ENCODE data around the gene REEP5.
"Not testable (repeated sequence)": the region's sequence is repeated elsewhere in the genome, so short reads cannot be mapped to it uniquely, and the experiment has no call there.

The REEP5 gene

GRCh38 chr5:112865128-112865527, 56.9 kb downstream of the REEP5 start:
- no peak overlapping the region for H3K4me3 ChIP-seq (ENCODE audit: control insufficient read depth in 1 of 7, extremely low read depth in 1 of 7, insufficient read depth in 4 of 7, low read depth in 2 of 7, low read length in 6 of 7)

DNA sequence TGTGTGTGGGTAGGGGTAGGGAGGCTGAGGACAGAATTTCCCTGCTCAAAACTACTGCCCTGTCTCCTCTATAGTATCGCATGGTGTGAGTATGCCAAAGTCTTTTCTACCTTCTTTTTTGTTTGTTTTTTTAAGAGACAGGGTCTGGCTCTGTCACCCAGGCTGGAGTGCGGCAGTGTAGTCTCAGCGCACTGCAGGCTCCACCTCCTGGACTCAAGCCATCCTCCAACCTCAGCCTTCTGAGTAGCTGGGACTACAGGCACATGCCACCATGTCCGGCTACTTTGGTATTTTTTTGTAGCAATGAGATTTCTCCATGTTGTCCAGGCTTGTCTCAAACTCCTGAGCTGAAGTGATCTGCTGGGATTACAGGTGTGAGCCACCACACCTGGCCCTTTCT, 58.5 kb downstream of the REEP5 start:
- CTCF ChIA-PET = interaction anchor here (0.7 kb wide), 1 partner anchor 15 kb away, joined by 3 read pairs; no protein-coding TSS in a partner anchor
- 100% methylated on average over 3 of the region's 4 CpGs for WGBS (ENCODE audit: insufficient coverage)
- Histone ChIP-seq H3K36me3 (ENCODE audit: control insufficient read depth in 4 of 4, insufficient read depth in 4 of 4, low read length in 3 of 4) (peaks cover 8 to 34% (median 22%) of the 10 kb centered on the region in 4 experiments), H3K27ac (ENCODE audit: insufficient read depth in 1 of 2, low read depth in 1 of 2, low read length in 2 of 2, poor library complexity in 1 of 2, severe bottlenecking in 2 of 2) (no peak overlapping the region), H3K9me3 (ENCODE audit: control extremely low read depth in 1 of 5, control insufficient read depth in 4 of 5, insufficient read depth in 2 of 5, low read depth in 1 of 5, low read length in 4 of 5) (no peaks in the 10 kb centered on the region), H3K4me1 (ENCODE audit: control extremely low read depth in 1 of 4, control insufficient read depth in 4 of 4, insufficient read depth in 4 of 4, low read length in 3 of 4) (peaks cover 0 to 26% (median 12%) of the 10 kb centered on the region in 4 experiments), H3K4me3 (ENCODE audit: control insufficient read depth in 1 of 7, extremely low read depth in 1 of 7, insufficient read depth in 4 of 7, low read depth in 2 of 7, low read length in 6 of 7) (no peak overlapping the region), H3K27me3 (replicated peaks in 2 of 5; ENCODE audit: control insufficient read depth in 4 of 5, insufficient read depth in 5 of 5, low read length in 4 of 5) (peaks cover 0 to 3% (median 0%) of the 10 kb centered on the region in 5 experiments)
- POLR2A ChIA-PET = no interaction called here
- no peak for DNase-seq

More at GRCh38 chr5:112865128-112865527, 56.9 kb downstream of the REEP5 start:
- H3K4me1 ChIP-seq (ENCODE audit: control extremely low read depth in 1 of 4, control insufficient read depth in 4 of 4, insufficient read depth in 4 of 4, low read length in 3 of 4) = peaks cover 0 to 26% (median 12%) of the 10 kb centered on the region in 4 experiments
- H3K27me3 ChIP-seq (replicated peaks in 2 of 5; ENCODE audit: control insufficient read depth in 4 of 5, insufficient read depth in 5 of 5, low read length in 4 of 5) = no peaks in the 10 kb centered on the region
- DNase-seq = no peak
- H3K9me3 ChIP-seq (ENCODE audit: control extremely low read depth in 1 of 5, control insufficient read depth in 4 of 5, insufficient read depth in 2 of 5, low read depth in 1 of 5, low read length in 4 of 5) = no peaks in the 10 kb centered on the region
- CTCF ChIA-PET = no interaction called here
- peaks cover 8 to 46% (median 35%) of the 10 kb centered on the region in 4 experiments for H3K36me3 ChIP-seq (ENCODE audit: control insufficient read depth in 4 of 4, insufficient read depth in 4 of 4, low read length in 3 of 4)
- WGBS (ENCODE audit: insufficient coverage) = 100% methylated on average over 3 of the region's 3 CpGs
- no peak overlapping the region for H3K27ac ChIP-seq (ENCODE audit: insufficient read depth in 1 of 2, low read depth in 1 of 2, low read length in 2 of 2, poor library complexity in 1 of 2, severe bottlenecking in 2 of 2)
- POLR2A ChIA-PET = interaction anchor here (0.7 kb wide), 1 partner anchor 111 kb away, joined by 3 read pairs; no protein-coding TSS in a partner anchor

DNA sequence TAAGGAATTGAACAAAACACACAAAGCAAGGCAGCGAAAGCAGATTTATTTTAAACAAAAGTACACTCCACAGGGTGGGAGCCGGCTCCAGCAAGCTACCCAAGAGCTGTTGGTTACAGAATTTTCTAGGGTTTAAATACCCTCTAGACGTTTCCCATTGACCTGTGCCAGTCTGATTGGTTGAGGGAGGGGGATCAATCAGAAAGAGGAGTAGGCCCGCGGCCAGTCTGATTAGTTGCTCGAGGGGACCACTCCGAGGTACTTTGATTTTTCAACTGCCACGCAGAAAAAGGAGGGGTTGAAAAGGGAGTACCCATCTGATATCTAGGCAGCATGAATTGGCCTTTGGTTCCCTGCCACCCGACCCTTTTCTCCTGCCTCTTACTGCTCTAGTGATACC, 59.9 kb downstream of the REEP5 start:
- WGBS (ENCODE audit: insufficient coverage) = 58% methylated on average over 3 of the region's 9 CpGs
- H3K9me3 ChIP-seq (ENCODE audit: control extremely low read depth in 1 of 5, control insufficient read depth in 4 of 5, insufficient read depth in 2 of 5, low read depth in 1 of 5, low read length in 4 of 5) = no peaks in the 10 kb centered on the region
- H3K27me3 ChIP-seq (replicated peaks in 2 of 5; ENCODE audit: control insufficient read depth in 4 of 5, insufficient read depth in 5 of 5, low read length in 4 of 5) = peaks cover 0 to 5% (median under 1%) of the 10 kb centered on the region in 5 experiments
- H3K4me1 ChIP-seq (ENCODE audit: control extremely low read depth in 1 of 4, control insufficient read depth in 4 of 4, insufficient read depth in 4 of 4, low read length in 3 of 4) = peaks cover 0 to 26% (median 12%) of the 10 kb centered on the region in 4 experiments
- POLR2A ChIA-PET = no interaction called here
- DNase-seq = no peak
- H3K36me3 ChIP-seq (ENCODE audit: control insufficient read depth in 4 of 4, insufficient read depth in 4 of 4, low read length in 3 of 4) = peaks cover 4 to 24% (median 19%) of the 10 kb centered on the region in 4 experiments
- CTCF ChIA-PET = no interaction called here
- peak overlapping the region in 1 of 2 experiments; percentile 95 for H3K27ac ChIP-seq (ENCODE audit: insufficient read depth in 1 of 2, low read depth in 1 of 2, low read length in 2 of 2, poor library complexity in 1 of 2, severe bottlenecking in 2 of 2)
- peak overlapping the region in 6 of 7 experiments; percentile 91 to 98 (median 96) for H3K4me3 ChIP-seq (ENCODE audit: control insufficient read depth in 1 of 7, extremely low read depth in 1 of 7, insufficient read depth in 4 of 7, low read depth in 2 of 7, low read length in 6 of 7)

- peak overlapping the region; percentile 91 to 99 (median 97) for H3K4me3 ChIP-seq (ENCODE audit: control insufficient read depth in 1 of 7, extremely low read depth in 1 of 7, insufficient read depth in 4 of 7, low read depth in 2 of 7, low read length in 6 of 7)
- POLR2A ChIA-PET = no interaction called here
- peaks cover 0 to 26% (median 12%) of the 10 kb centered on the region in 4 experiments for H3K4me1 ChIP-seq (ENCODE audit: control extremely low read depth in 1 of 4, control insufficient read depth in 4 of 4, insufficient read depth in 4 of 4, low read length in 3 of 4)
- 0% methylated on average over 4 of the region's 8 CpGs for WGBS (ENCODE audit: insufficient coverage)
- CTCF ChIA-PET = interaction anchor here (0.7 kb wide), 1 partner anchor 60 kb away, joined by 3 read pairs; the partner anchor contains the start of gene REEP5
- peaks cover 0 to 5% (median 3%) of the 10 kb centered on the region in 5 experiments for H3K27me3 ChIP-seq (replicated peaks in 2 of 5; ENCODE audit: control insufficient read depth in 4 of 5, insufficient read depth in 5 of 5, low read length in 4 of 5)
- DNase-seq = no peak
- peak overlapping the region; percentile 88 to 95 for H3K27ac ChIP-seq (ENCODE audit: insufficient read depth in 1 of 2, low read depth in 1 of 2, low read length in 2 of 2, poor library complexity in 1 of 2, severe bottlenecking in 2 of 2)
- peaks cover 4 to 22% (median 16%) of the 10 kb centered on the region in 4 experiments for H3K36me3 ChIP-seq (ENCODE audit: control insufficient read depth in 4 of 4, insufficient read depth in 4 of 4, low read length in 3 of 4)
- no peaks in the 10 kb centered on the region for H3K9me3 ChIP-seq (ENCODE audit: control extremely low read depth in 1 of 5, control insufficient read depth in 4 of 5, insufficient read depth in 2 of 5, low read depth in 1 of 5, low read length in 4 of 5)
Observed at GRCh38 chr5:112861638-112861985, 60.4 kb downstream of the REEP5 start.

GRCh38 chr5:112860929-112861637, 60.9 kb downstream of the REEP5 start, which contains the start of gene SRP19:
Gene SRP19 (plus strand): TSS chr5:112861287. CDS start chr5:112861377, 90 bp downstream.
- H3K4me1 ChIP-seq (ENCODE audit: control extremely low read depth in 1 of 4, control insufficient read depth in 4 of 4, insufficient read depth in 4 of 4, low read length in 3 of 4) = peaks cover 0 to 22% (median 12%) of the 10 kb centered on the region in 4 experiments
- POLR2A ChIA-PET = interaction anchor here (1.3 kb wide), 1 partner anchor 9 kb away, joined by 3 read pairs; no protein-coding TSS in a partner anchor
- WGBS (ENCODE audit: insufficient coverage) = under 1% methylated on average over 46 of the region's 47 CpGs
- H3K36me3 ChIP-seq (ENCODE audit: control insufficient read depth in 4 of 4, insufficient read depth in 4 of 4, low read length in 3 of 4) = peaks cover 2 to 18% (median 12%) of the 10 kb centered on the region in 4 experiments
- no peaks in the 10 kb centered on the region for H3K9me3 ChIP-seq (ENCODE audit: control extremely low read depth in 1 of 5, control insufficient read depth in 4 of 5, insufficient read depth in 2 of 5, low read depth in 1 of 5, low read length in 4 of 5)
- peaks cover 0 to 5% (median 3%) of the 10 kb centered on the region in 5 experiments for H3K27me3 ChIP-seq (replicated peaks in 2 of 5; ENCODE audit: control insufficient read depth in 4 of 5, insufficient read depth in 5 of 5, low read length in 4 of 5)
- peak within 1 kb of the TSS; percentile 91 to 99 (median 97) for H3K4me3 ChIP-seq (ENCODE audit: control insufficient read depth in 1 of 7, extremely low read depth in 1 of 7, insufficient read depth in 4 of 7, low read depth in 2 of 7, low read length in 6 of 7)
- CTCF ChIA-PET = interaction anchor here (0.6 to 1.2 kb wide), 5 partner anchors 13 to 124 kb away, joined by 3 to 4 read pairs (median 3); partner anchors contain the start of genes APC and REEP5
- H3K27ac ChIP-seq (ENCODE audit: insufficient read depth in 1 of 2, low read depth in 1 of 2, low read length in 2 of 2, poor library complexity in 1 of 2, severe bottlenecking in 2 of 2) = peak within 1 kb of the TSS; percentile 88 to 95
- DNase-seq = peak; percentile 97

- H3K36me3 ChIP-seq (ENCODE audit: control insufficient read depth in 4 of 4, insufficient read depth in 4 of 4, low read length in 3 of 4) = peaks cover 2 to 18% (median 11%) of the 10 kb centered on the region in 4 experiments
- H3K9me3 ChIP-seq (ENCODE audit: control extremely low read depth in 1 of 5, control insufficient read depth in 4 of 5, insufficient read depth in 2 of 5, low read depth in 1 of 5, low read length in 4 of 5); DNase-seq; H3K27me3 ChIP-seq (replicated peaks in 2 of 5; ENCODE audit: control insufficient read depth in 4 of 5, insufficient read depth in 5 of 5, low read length in 4 of 5): not testable (repeated sequence)
- H3K4me1 ChIP-seq (ENCODE audit: control extremely low read depth in 1 of 4, control insufficient read depth in 4 of 4, insufficient read depth in 4 of 4, low read length in 3 of 4) = peaks cover 0 to 22% (median 12%) of the 10 kb centered on the region in 4 experiments
- POLR2A ChIA-PET = interaction anchor here (1.3 kb wide), 1 partner anchor 9 kb away, joined by 3 read pairs; no protein-coding TSS in a partner anchor
- CTCF ChIA-PET = interaction anchor here (0.6 to 1.2 kb wide), 4 partner anchors 12 to 123 kb away, joined by 3 to 4 read pairs (median 3); partner anchors contain the start of gene APC
- WGBS (ENCODE audit: insufficient coverage) = 79% methylated on average over 11 of the region's 11 CpGs
- H3K4me3 ChIP-seq (ENCODE audit: control insufficient read depth in 1 of 7, extremely low read depth in 1 of 7, insufficient read depth in 4 of 7, low read depth in 2 of 7, low read length in 6 of 7) = peak overlapping the region in 6 of 7 experiments; percentile 91 to 98 (median 96)
- H3K27ac ChIP-seq (ENCODE audit: insufficient read depth in 1 of 2, low read depth in 1 of 2, low read length in 2 of 2, poor library complexity in 1 of 2, severe bottlenecking in 2 of 2) = peak overlapping the region; percentile 88 to 95
Observed at GRCh38 chr5:112860571-112860928, 61.5 kb downstream of the REEP5 start.
